Stimulated activated CD8-positive, alpha-beta memory T cell treated with anti-CD3 and anti-CD28 coated beads, Interleukin-12 subunit alpha, Interleukin-12 subunit beta, amount 100 ng/mL, for 24 hours (primary cell): Measurements from ENCODE around the gene FBXO10.
A peak's percentile ranks its signal among the peaks of the same experiment; 100 is the strongest.
"Not testable (repeated sequence)": the region's sequence is repeated elsewhere in the genome, so short reads cannot be mapped to it uniquely, and the experiment has no call there.

Source experiments
- DNase-seq: peaks from one replicate; pipeline ENCODE4 v3.0.0-alpha.2; 2020; ENCODE audit errors: extremely low read depth

FBXO10 gene

GRCh38 chr9:37551468-37551867 lies 24.7 kb downstream of the FBXO10 start:
- DNase-seq: no peak

GRCh38 chr9:37550781-37551180 lies 25.4 kb downstream of the FBXO10 start:
- no peak for DNase-seq

GRCh38 chr9:37549527-37549926 lies 26.7 kb downstream of the FBXO10 start:
- DNase-seq: no peak

- no peak for DNase-seq
These were observed 28.8 kb downstream of the FBXO10 start for GRCh38 chr9:37547328-37547878.

GRCh38 chr9:37543468-37543867 lies 32.7 kb downstream of the FBXO10 start:
- no peak for DNase-seq

- no peak for DNase-seq
These were observed 33.3 kb downstream of the FBXO10 start for GRCh38 chr9:37542895-37543294.

- no peak for DNase-seq
These were observed 33.7 kb downstream of the FBXO10 start for GRCh38 chr9:37542488-37542887.

- DNase-seq: no peak
These were observed 34.7 kb downstream of the FBXO10 start for GRCh38 chr9:37541465-37541864.

GRCh38 chr9:37540634-37541033 lies 35.5 kb downstream of the FBXO10 start:
- DNase-seq: no peak

- no peak for DNase-seq
These were observed 36.5 kb downstream of the FBXO10 start for GRCh38 chr9:37539634-37540033.

GRCh38 chr9:37538099-37538498 lies 38.1 kb downstream of the FBXO10 start:
- DNase-seq: no peak

- DNase-seq: no peak
These were observed 41.3 kb downstream of the FBXO10 start for GRCh38 chr9:37534901-37535300.

GRCh38 chr9:37534412-37534811 lies 41.8 kb downstream of the FBXO10 start:
- no peak for DNase-seq

- DNase-seq: no peak
These were observed 44.5 kb downstream of the FBXO10 start for GRCh38 chr9:37531699-37532098.

GRCh38 chr9:37528652-37529471 lies 47.3 kb downstream of the FBXO10 start:
- DNase-seq: peak; percentile 30

GRCh38 chr9:37523916-37524315 lies 52.3 kb downstream of the FBXO10 start:
- no peak for DNase-seq

- no peak for DNase-seq
These were observed 53.2 kb downstream of the FBXO10 start for GRCh38 chr9:37522971-37523370.

- DNase-seq: no peak
These were observed 55.1 kb downstream of the FBXO10 start for GRCh38 chr9:37521111-37521510.

GRCh38 chr9:37520641-37521040 lies 55.5 kb downstream of the FBXO10 start:
- DNase-seq: no peak

GRCh38 chr9:37517923-37518322 lies 58.3 kb downstream of the FBXO10 start:
- DNase-seq: no peak

GRCh38 chr9:37515620-37516258 lies 60.4 kb downstream of the FBXO10 start:
- no peak for DNase-seq

- DNase-seq: no peak
These were observed 61.2 kb downstream of the FBXO10 start for GRCh38 chr9:37514999-37515398.

- not testable (repeated sequence) for DNase-seq
These were observed 61.8 kb downstream of the FBXO10 start for GRCh38 chr9:37514415-37514814.
